Astrocyte (in vitro differentiated cells and primary cell): ENCODE results near the gene RAB11FIP4.

Experiments
- CTCF ChIP-seq: IDR thresholded peaks from 2 replicates; pipeline ENCODE4 v1.5.1; 2011; ENCODE audit warnings: low read depth, mild to moderate bottlenecking, inconsistent platforms, low read length, moderate library complexity; ENCODE audit not compliant: insufficient read depth
- EZH2 ChIP-seq: IDR thresholded peaks from 2 replicates; pipeline ENCODE4 v1.6.1; 2012; ENCODE audit warnings: mild to moderate bottlenecking, low read length, inconsistent platforms; ENCODE audit not compliant: insufficient read depth

- TF ChIP-seq CTCF, result no peak
- no peak for TF ChIP-seq EZH2
Measured at GRCh38 chr17:31560616-31561235, 169.3 kb downstream of the RAB11FIP4 start.
